ENCODE results near the gene WASF3.
A peak's percentile ranks its signal among the peaks of the same experiment; 100 is the strongest.

WASF3 gene

DNA sequence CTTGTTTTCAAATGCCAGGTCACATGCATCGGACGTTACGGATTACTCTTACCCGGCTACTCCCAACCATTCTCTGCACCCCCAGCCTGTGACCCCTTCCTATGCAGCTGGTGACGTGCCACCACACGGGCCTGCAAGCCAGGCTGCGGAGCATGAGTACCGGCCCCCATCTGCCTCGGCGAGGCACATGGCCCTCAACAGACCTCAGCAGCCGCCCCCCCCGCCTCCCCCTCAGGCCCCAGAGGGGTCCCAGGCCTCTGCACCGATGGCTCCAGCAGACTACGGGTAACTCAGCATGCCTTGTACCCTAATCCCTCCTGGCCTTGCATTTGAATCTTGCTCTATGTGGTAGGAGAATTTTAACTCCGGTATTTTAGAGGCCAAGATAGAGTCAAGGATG is 123.6 kb downstream of the WASF3 start:
- no peak for DNase-seq (ENCODE audit: low spot score)

DNA sequence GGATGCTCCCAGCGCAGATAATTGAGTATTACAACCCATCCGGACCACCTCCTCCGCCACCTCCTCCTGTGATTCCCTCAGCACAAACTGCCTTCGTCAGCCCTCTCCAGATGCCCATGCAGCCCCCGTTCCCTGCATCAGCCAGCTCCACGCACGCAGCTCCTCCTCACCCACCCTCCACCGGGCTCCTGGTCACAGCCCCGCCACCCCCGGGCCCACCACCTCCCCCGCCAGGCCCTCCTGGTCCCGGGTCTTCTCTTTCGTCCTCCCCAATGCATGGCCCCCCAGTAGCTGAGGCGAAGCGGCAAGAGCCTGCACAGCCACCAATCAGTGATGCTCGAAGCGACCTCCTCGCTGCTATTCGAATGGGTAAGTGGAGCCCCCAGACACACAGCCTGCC is 125.1 kb downstream of the WASF3 start:
- DNase-seq (ENCODE audit: low spot score): no peak

DNA sequence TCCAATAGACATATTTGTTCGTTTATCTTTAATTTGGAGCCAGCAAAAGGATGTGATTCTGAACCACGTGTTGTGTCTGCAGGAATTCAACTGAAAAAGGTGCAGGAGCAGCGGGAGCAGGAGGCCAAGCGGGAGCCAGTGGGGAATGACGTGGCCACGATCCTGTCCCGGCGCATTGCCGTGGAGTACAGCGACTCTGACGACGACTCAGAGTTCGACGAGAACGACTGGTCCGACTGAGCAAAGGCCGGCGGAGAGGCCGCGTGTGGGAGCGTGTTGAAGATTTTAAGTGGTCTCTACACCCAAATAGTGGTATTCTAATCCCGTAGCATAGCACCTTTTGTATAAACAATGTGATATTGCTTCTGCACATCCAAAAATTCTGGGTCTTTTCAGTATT is 128.1 kb downstream of the WASF3 start:
- DNase-seq (ENCODE audit: low spot score): no peak

DNA sequence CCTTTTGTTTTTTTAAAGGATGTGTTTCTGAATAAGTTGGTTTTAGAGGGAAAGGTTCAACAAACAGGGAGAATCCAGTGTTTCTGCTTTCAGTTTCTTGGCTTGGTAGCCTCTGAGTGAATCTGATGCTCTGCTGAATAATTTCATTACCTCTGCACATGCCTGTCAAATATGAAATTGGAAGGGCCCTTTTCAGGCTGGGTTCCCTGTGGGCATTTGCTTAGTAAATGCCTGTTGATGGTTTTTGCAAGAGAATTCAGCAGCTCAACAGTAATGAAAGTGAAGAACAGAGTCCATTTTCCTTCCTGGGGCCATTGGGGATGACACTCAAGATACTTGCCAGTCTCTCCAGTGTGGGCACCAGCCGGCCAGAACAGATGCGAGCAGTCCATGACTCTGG is 128.8 kb downstream of the WASF3 start:
- DNase-seq (ENCODE audit: low spot score): no peak

DNA sequence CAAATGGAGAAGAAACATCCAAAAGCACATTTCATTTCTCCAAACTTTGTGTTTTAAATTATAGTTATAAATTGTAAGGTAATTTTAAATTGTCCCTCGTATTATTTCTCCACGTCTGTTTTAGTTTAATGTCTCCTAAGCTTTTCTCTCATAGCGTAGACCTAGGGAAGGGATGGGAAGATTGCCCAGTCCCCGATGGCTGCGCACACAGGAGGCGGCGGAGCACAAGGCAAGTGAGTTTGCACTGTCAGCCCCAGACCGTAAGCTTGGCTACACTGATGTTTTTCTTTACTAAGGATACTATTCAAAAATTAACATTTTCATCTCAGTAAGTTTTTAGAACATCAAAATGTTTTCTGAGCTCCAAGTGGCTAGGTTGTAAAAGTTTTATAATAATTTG is 130.8 kb downstream of the WASF3 start:
- DNase-seq (ENCODE audit: low spot score): peak; percentile 34

DNA sequence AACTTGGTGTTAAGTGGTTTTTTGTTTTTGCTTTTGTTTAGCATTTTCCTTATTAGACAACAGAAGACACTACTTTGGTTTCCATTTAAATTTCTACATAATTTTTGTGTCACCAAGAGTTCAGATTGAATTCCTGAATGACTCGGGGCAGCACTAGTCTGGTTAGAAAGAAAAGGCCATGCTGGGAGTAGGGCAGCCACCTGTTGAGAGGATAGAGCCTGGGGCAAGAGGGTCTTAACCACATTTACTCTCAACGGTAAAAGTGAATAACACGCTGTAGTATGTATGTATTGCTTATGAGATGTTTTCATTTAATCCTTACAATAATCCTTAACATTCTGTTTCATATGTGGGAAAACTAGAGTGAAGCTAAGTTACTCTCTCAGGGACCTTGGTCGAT is 131.5 kb downstream of the WASF3 start:
- no peak for DNase-seq (ENCODE audit: low spot score)

DNA sequence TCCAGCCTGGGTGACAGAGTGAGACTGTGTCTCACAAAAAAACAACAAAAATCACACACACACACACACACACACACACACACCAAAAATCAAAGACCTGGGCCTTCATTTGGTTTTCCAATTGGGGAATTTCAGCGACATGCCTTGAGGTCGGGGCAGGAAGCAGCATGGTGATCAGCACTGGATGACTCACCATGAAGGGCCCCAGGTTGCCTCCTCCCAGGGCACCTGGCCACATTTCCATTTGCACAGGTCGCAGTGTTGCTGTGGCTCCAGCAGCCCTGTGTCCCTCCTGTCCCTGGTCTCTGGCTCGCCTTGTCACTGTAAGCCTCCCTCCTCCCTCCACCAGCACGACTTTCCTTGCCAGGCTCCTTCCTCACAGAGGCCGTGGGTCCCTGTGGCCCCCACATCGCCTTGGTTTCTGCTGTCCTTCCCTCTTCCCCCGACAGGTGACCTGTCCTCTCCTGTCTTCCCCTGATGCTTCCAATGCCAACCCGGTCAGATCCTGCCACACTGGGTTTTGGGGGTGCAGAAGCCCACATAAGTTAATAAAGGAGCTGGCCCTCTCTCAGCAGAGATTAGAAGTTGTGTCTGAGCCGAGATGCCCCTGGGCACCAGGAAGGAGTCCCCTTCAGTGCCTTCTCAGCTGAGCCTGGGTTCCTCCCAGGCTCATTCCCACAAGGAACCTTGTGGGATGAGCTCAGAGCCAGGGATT is 136.4 kb downstream of the WASF3 start:
- no peak for DNase-seq (ENCODE audit: low spot score)

DNA sequence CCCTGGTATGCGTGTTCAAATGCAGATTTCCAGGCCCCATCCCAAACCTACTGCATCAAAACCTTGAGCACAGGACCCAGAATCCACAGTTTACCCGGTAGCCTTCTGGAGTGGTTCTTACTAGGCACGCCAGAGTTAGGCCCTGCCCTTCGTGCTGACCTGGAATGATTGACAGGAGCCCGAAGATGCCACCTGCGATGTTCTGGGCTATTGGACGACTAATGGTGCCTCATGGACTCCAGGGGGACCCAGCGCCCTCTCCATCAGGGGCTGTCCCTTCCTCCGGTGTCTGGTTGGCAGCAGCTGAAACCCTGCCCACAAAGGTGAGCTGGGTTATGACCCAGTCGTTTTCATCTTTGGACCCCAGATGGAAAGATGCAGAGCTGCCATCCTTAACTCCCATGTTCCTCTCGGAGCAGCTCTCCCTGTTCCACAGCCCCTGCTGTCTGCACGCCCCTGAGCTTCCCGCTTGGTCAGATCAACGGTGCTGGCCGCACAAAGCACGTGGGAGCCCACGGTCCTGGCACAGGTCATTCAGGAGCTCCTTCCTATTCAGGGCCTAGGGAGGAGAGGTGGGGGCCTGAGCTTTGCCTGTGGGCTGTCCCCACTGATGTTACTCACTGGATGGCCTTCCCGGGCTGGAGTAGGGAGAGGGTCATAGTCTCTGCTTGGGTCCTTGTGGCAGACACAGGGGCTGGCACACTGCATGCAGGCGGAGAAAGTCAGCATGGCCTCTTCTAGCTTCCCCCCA is 137.3 kb downstream of the WASF3 start:
- DNase-seq (ENCODE audit: low spot score): no peak

DNA sequence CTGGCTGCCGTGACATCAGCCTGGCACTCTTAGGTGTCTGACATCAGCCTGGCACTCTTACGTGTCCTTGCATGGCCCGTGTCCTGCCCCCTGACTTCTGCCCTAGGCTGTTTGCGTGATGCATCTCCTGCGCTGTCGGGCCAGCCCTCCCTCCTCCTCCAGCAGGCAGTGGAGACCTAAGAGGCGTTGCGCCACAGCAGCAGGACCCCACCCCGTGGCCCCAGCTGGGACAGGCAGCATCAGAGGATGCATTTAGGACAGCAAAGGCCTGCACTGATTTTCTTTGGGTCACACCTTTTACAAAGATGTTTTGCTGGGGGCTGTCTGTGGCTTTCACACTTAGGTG is 137.8 kb downstream of the WASF3 start:
- DNase-seq (ENCODE audit: low spot score): no peak

DNA sequence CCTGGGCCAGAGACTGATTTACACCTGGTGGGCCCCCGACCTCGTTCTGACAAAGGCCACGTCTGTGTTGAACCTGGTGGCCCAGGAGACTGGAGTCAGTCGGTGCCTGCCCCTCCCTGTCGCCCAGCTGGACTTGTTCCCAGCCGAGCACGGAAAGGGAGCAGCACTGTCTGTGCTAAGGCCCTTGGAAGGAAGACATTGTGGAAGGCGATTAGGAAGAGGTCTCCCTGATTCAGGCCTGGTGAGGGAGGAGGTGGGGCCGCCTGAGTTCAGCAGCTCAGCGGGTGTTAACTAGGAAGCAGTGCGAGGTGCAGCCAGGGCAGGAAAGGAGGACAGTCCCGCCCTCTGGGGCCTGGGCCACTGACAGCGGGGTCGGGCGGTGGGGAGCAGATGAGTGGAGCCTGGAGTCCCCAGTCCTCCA is 138.4 kb downstream of the WASF3 start:
- peak; percentile 17 for DNase-seq (ENCODE audit: low spot score)

DNA sequence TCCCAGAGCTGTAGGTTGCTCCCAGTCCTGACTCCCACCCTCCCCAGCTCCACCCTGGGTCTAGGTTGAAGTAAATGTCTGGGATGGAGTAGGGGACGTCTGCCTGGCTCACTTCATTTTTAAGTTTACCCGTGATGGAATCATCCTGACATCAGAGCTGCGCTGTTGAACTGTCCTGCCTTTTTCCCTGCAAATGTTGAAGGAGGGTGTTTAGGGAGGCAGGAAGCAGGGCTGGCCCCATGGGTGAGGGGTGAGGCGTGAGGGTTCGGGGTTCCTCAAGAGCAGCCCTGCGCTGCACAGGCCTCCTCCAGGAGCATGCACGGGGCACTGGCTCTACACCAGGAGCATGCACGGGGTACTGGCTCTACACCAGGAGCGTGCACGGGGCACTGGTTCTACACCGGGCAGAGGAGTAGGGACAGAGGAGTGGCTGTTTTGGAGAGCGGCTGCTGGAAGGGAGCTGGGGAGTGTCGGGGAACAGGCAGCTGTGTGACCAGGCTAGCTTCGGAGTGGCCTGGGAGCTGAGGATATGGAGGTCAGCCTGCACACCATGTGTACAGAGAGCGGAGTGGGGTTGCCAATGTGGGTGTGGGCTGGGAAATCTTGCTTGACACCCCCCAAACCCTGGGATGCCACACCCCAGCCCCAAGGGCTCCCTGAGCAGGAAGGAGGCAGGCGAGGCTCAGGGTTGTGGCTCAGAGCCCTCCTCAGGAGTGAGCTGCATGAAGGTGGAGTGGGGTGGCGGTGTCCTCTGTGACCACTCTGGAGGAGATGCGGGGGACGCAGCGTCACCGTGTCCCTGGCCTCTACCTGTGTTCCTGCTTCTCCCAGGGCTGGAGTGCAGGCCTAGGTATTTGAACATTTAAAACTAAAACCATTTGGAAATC is 139.8 kb downstream of the WASF3 start:
- no peak for DNase-seq (ENCODE audit: low spot score)

DNA sequence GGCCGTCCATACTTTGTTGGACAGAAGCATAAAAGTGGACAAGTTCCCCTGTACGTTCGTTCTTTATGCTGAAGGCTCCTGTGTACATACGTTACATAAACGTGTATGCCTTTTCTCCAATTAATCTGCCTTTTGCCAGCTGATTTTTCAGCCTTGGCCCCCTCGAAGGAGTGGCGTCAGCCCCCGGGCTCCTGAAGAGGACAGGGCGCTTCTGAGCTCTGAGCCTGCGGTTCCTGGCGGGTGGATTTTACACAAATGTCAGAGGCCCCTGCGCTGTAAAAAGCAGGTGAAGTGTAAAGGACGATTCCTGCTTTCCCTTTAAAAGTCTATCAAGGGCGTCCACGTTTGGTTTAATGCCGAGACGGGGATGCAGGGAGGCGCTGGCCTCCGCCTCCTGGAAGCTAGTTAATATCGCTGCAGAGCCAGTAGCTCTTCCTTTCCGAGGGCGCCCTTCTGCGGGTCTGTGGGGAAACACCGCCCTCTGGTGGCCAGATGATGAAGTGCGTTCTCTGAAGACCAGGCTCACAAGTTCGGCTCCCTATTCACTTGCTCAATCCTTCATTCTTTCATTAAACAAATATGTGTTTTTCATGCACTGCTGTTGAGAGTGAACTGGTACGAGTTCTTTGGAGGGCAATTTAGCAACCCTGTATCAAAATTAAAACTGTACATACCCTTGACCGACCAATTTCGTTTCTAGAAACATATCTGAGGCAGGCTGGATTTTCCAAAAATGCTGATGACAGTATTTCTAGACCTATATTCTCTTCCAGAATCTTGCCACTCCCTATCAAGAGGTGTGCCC is 141.1 kb downstream of the WASF3 start:
- peak; percentile 89 for DNase-seq (ENCODE audit: low spot score)

DNA sequence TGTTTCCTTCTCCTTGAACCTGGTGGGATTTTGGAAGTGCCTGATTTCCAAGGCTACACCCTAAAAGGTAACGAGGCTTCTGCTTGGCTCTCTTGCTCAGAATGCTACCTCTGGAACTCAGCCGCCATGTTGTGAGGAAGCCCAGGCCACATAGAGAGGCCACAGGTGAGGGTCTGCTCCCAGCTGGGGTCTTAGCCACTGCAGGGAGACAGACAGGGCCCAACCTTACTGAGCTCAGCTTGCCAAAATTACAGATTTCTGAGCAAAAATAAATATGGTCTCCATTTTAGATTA is 141.7 kb downstream of the WASF3 start:
- no peak for DNase-seq (ENCODE audit: low spot score)

DNA sequence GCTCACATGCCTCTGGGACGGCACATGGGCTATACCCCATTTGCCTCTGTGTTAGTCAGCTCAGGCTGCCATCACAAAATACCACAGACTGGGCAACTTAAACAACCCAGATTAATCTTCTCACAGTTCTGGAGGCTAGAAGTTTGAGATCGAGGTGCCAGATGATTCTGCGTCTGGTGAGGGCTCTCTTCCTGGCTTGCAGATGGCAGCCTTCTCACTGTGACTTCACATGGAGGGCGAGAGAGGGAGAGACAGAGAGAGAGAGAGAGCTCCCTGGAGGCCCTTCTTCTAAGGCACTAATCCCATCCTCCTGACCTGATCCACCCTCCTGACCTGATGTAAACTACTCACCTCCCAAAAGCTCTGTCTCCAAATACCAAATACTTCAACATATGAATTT is 148.1 kb downstream of the WASF3 start:
- no peak for DNase-seq (ENCODE audit: low spot score)

DNA sequence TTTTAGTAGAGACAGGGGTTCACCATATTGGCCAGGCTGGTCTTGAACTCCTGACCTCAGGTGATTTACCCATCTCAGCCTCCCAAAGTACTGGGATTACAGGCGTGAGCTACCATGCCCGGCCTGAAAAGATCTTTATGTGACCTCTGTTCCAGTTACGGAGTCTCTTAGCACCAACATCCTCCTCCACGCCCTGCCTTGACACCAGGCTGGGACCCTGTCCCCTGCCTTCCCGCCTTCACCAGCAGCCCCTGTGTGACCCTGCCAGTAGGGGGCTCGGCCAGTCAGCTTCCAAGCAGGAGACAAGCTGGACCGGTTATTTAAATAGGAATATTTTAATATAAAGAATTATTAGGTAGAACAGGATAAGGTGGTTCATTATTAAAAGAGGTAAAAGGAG is 148.9 kb downstream of the WASF3 start:
- DNase-seq (ENCODE audit: low spot score): no peak

DNA sequence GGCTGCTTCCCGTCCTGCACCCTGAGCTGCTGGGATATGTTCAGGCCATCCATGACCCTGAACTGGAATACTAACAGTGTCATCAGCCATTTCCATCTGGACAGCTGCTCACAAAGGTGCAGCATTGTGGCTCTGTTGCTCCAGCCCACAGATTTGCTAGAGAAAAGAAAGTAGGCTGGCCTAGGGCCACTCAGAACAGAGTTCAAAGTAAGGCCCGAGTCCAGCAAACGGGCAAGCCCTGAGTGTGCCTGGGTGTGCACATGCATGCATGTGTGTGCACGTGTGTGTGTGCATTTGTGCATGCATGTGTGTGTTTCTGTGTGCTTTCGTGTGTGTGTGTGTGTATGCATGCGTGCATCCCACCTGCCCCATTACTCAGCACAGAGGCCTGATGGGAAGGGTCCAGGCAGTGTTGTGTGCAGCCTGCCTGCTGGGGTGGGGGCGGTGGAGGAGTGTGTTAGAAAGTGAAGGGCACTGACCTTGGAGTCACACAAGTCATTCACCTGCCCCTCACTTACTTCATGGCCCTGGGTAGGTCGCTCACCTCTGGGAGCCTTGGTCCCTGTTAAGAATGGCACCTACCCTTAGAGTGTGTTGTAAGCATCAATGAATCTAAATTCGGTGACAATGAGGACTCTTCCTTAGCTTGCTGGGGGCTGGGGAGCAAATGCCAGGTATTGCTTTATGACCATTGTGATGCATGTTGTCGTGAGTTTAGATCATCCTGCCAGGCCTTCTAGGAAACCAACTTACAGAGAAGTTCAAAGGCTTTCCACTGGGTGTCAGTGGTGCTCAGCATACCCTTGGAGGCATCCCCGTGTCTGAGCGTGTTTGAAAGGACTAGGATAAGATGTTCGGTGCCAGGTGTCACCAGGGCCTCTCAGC is 149.9 kb downstream of the WASF3 start:
- DNase-seq (ENCODE audit: low spot score): peak; percentile 78

DNA sequence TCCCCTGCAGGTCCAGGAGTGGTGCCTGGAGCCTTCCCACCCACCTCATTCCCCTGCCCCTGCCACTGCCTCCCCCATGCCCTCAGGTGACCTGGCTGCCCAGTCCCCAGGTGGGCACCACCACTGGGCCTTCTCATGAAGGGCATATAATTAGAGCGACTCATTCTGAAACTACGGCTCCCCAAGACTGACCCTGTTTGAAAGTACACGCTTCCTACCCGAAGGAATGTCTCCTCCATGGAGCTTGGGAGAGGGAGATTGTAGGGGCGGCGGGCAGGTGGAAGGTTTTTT is 150.5 kb downstream of the WASF3 start:
- DNase-seq (ENCODE audit: low spot score): no peak

DNA sequence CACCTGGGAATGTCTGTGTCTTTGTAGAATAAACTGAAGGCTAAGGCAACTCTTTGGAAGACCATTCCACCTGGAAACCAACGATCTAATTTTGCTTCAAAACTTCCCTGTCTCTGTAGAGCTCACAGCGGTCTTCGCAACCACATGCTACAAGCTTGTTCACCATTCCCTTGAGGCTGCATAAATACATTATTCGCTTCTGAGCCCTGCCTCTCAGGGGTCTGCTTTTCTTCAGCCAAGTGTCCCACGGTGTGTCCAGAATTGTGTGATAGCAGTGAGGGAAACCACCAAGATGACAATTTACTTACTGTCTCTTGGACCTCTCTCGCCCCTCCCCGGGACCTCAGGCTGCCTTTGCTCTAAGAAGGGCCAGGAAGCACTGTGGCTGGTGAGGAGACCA is 152.0 kb downstream of the WASF3 start:
- no peak for DNase-seq (ENCODE audit: low spot score)

DNA sequence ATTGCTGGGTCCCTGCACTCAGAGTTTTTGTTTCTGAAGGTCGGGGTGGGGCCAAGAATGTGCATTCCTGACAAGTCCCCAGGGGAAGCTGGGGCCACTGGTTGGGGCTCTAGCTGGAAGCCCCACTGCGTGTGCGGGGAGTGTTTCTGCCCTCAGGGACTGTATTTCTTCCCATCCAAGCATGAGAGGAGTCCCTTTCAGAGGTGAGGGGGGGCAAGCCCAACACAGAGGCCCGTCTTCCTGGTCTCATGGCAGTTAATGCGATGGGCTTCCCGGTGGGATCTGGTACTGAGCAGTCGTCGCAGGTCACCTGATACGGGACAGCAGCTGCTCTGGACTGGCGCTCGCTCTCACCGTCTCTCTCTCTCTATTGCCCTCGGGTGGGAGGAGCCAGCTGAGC is 152.7 kb downstream of the WASF3 start:
- DNase-seq (ENCODE audit: low spot score): no peak

DNA sequence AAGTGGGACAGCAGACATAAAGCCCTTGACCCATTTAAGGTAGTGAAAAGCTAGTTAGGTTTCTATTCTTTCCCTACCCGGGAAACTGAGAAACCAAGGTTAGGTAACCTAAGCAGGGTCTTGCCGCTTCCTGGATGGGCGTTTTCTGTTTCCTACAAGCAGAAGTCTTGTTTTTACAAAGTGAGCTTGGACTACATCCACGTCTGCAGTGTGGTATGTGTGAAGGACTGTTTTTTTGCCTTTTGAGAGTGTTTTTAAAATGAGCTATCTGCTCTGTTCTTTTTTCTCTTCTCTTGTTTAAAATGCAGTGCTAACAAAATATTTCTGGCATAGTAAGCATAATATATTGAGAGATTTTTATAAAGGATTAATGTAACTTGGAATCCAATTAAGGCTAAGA is 153.7 kb downstream of the WASF3 start:
- no peak for DNase-seq (ENCODE audit: low spot score)

DNA sequence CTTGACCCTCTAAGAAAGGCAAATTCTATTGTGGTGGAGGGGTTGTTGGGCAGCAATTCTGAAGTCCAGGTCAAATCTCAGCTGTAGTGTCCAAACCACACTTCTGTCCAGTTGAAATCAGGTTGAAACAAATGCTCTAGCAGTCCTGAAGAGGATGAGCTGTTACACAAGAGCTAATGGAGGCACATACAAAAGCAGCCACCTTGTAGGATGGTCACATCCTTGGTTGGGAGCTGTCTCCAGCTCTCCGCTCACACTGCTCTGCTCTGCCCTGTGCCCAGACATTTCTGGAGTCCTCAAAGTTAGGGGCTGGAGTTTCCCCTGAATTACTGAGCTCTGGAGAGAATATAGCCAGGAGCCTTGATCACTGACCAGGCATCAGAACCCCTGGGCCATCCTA is 155.9 kb downstream of the WASF3 start:
- no peak for DNase-seq (ENCODE audit: low spot score)

DNA sequence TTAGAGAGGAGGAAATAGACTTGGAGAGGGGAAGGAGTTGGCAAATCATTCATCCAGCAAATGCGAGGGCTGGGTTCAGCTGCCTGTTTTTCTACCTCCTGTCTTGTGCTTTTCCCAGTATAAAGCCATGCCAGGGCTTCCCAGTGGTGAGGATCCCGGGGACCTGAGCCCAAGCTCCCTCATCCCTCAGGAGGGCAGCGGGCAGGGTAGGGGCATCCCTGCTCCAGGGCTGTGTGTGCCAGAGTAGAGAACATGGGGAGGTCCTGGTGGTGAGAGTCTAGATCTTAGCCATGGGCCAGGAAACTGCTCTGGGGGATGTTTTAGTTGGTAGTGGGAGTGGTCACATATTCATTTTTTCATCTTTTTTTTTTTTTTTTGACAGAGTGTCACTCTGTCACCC is 159.5 kb downstream of the WASF3 start:
- DNase-seq (ENCODE audit: low spot score): no peak

All from cerebellar cortex (tissue), 1 donor.